DOHH2 (cell line): Measurements from ENCODE around the gene EPHB3.
A peak's percentile ranks its signal among the peaks of the same experiment; 100 is the strongest.

ENCODE experiments used
- H3F3A ChIP-seq: fragments of 200-600 bp; sonication (generic), shearing (Covaris generic); 2 replicates; pipeline ENCODE4 v1.6.0; 2016; ENCODE audit warnings: antibody characterized with exemption, mild to moderate bottlenecking; ENCODE audit not compliant: control insufficient read depth, insufficient read depth
- H3K27ac ChIP-seq: fragments of 200-600 bp; sonication (generic); 2 replicates; pipeline ENCODE4 v1.5.1; 2014; ENCODE audit warnings: low read depth, mild to moderate bottlenecking, low read length, moderate library complexity
- H3K27me3 ChIP-seq: fragments of 200-600 bp; sonication (generic); 2 replicates; pipeline ENCODE4 v1.6.1; 2014; ENCODE audit warnings: mild to moderate bottlenecking, low read length, mixed read lengths; ENCODE audit not compliant: control insufficient read depth
- H3K36me3 ChIP-seq: fragments of 200-600 bp; sonication (generic); 2 replicates; pipeline ENCODE4 v1.6.1; 2014; ENCODE audit warnings: mild to moderate bottlenecking, low read length, moderate library complexity, mixed read lengths; ENCODE audit not compliant: control insufficient read depth
- H3K4me1 ChIP-seq: fragments of 200-600 bp; sonication (generic); 2 replicates; pipeline ENCODE4 v1.6.1; 2014; ENCODE audit warnings: mild to moderate bottlenecking, low read length, mixed read lengths; ENCODE audit not compliant: control insufficient read depth
- H3K4me2 ChIP-seq: fragments of 200-600 bp; sonication (generic); 2 replicates; pipeline ENCODE4 v1.6.0; 2014; ENCODE audit warnings: mild to moderate bottlenecking, low read length, moderate library complexity
- H3K4me3 ChIP-seq: fragments of 200-600 bp; sonication (generic); 2 replicates; pipeline ENCODE4 v1.5.1; 2014; ENCODE audit warnings: mild to moderate bottlenecking, low read length, mixed read lengths
- H3K79me2 ChIP-seq: fragments of 200-600 bp; sonication (generic); 2 replicates; pipeline ENCODE4 v1.6.1; 2014; ENCODE audit warnings: mild to moderate bottlenecking, low read length, mixed read lengths; ENCODE audit not compliant: control insufficient read depth
- H3K9me2 ChIP-seq: fragments of 200-600 bp; sonication (generic); replicated peaks from 2 replicates; pipeline ENCODE4 v1.6.1; 2014; ENCODE audit warnings: mild to moderate bottlenecking, low read length, mixed read lengths; ENCODE audit not compliant: control insufficient read depth
- H3K9me3 ChIP-seq: fragments of 200-600 bp; sonication (generic); 2 replicates; pipeline ENCODE4 v1.6.1; 2014; ENCODE audit warnings: antibody characterized with exemption, low read length, mixed read lengths; ENCODE audit not compliant: control insufficient read depth, insufficient read depth
- H4K20me1 ChIP-seq: fragments of 200-600 bp; sonication (generic); 2 replicates; pipeline ENCODE4 v1.6.0; 2014; ENCODE audit warnings: low read depth, mild to moderate bottlenecking, antibody characterized with exemption, low read length, moderate library complexity; ENCODE audit not compliant: control insufficient read depth, insufficient read depth
- CTCF ChIP-seq: fragments of 200-600 bp; sonication (generic); IDR thresholded peaks from one replicate; pipeline ENCODE4 v1.5.1; 2014; ENCODE audit warnings: antibody characterized with exemption, mild to moderate bottlenecking, low read depth, low read length; ENCODE audit not compliant: poor library complexity, severe bottlenecking
- EZH2phosphoT487 ChIP-seq: fragments of 200-600 bp; sonication (generic); IDR thresholded peaks from 2 replicates; pipeline ENCODE4 v1.6.1; 2017; ENCODE audit warnings: borderline replicate concordance, mild to moderate bottlenecking, antibody characterized with exemption, low read length, moderate library complexity, mixed read lengths

EPHB3 gene

GRCh38 chr3:184578218-184578617 is 16.6 kb downstream of the EPHB3 start:
- H3K9me2 ChIP-seq = no peaks in the 10 kb centered on the region
- H3K4me1 ChIP-seq = peaks cover 28% of the 10 kb centered on the region
- peak overlapping the region; percentile 45 for H3K4me3 ChIP-seq
- H3K9me3 ChIP-seq = no peaks in the 10 kb centered on the region
- no peaks in the 10 kb centered on the region for H3K36me3 ChIP-seq
- no peaks in the 10 kb centered on the region for H3K27me3 ChIP-seq
- H3F3A ChIP-seq = no peaks in the 10 kb centered on the region
- peak overlapping the region; percentile 73 for H3K4me2 ChIP-seq
- no peaks in the 10 kb centered on the region for H3K79me2 ChIP-seq
- peak overlapping the region; percentile 43 for H3K27ac ChIP-seq
- H4K20me1 ChIP-seq = no peaks in the 10 kb centered on the region
- TF ChIP-seq EZH2phosphoT487 (no peak), CTCF (no peak)

DNA sequence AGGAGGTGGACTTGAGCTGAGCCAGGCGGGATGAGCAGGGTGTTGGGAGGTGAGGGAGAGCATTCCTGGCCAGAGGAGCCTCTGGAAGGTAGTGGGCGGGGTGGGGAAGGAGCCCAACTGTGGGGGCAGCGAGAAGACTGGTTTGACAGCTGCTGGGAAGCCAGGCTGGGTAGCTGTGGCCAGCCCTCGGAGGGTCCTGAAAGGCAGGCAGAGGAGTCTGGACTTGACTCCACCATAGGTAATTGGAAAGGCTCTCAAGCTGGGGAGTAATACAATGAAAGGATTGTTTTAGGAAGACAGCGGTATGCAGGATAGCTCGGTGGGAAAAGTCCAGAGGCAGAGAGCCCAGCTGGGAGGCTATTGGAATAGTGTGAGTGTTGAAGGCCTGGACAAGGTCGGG is 17.2 kb downstream of the EPHB3 start:
- Histone ChIP-seq H3K27me3 (no peaks in the 10 kb centered on the region), H4K20me1 (no peaks in the 10 kb centered on the region), H3K79me2 (no peaks in the 10 kb centered on the region), H3K9me3 (no peaks in the 10 kb centered on the region), H3F3A (no peaks in the 10 kb centered on the region), H3K4me2 (peak overlapping the region; percentile 73), H3K36me3 (no peaks in the 10 kb centered on the region), H3K4me1 (peaks cover 28% of the 10 kb centered on the region), H3K27ac (peak overlapping the region; percentile 43), H3K9me2 (no peaks in the 10 kb centered on the region), H3K4me3 (peak overlapping the region; percentile 45)
- TF ChIP-seq EZH2phosphoT487 (no peak), CTCF (no peak)

DNA sequence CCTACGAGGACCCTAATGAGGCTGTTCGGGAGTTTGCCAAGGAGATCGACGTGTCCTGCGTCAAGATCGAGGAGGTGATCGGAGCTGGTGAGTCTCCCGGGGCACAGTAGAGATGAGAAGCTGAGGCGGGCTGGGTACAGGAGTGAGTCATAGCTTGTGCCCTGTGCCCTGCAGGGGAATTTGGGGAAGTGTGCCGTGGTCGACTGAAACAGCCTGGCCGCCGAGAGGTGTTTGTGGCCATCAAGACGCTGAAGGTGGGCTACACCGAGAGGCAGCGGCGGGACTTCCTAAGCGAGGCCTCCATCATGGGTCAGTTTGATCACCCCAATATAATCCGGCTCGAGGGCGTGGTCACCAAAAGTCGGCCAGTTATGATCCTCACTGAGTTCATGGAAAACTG is 17.9 kb downstream of the EPHB3 start:
- Histone ChIP-seq H3K36me3 (no peaks in the 10 kb centered on the region), H3K4me2 (no peak overlapping the region), H3K79me2 (no peaks in the 10 kb centered on the region), H4K20me1 (no peaks in the 10 kb centered on the region), H3K4me3 (no peak overlapping the region), H3K4me1 (peaks cover 24% of the 10 kb centered on the region), H3K9me2 (no peaks in the 10 kb centered on the region), H3F3A (no peaks in the 10 kb centered on the region), H3K27ac (no peak overlapping the region), H3K9me3 (no peaks in the 10 kb centered on the region), H3K27me3 (no peaks in the 10 kb centered on the region; the same call in 1 of the 2 replicates)
- TF ChIP-seq EZH2phosphoT487 = no peak
- TF ChIP-seq CTCF = no peak
